ENCODE data around the gene GDF10. TPM values are rescaled to one million over a fixed set of nuclear protein-coding genes. Genes with fewer than 3 reads are reported as not detected.

GDF10 gene
- total RNA-seq, 1 donor from 2014 or later = 16.8 TPM

DNA sequence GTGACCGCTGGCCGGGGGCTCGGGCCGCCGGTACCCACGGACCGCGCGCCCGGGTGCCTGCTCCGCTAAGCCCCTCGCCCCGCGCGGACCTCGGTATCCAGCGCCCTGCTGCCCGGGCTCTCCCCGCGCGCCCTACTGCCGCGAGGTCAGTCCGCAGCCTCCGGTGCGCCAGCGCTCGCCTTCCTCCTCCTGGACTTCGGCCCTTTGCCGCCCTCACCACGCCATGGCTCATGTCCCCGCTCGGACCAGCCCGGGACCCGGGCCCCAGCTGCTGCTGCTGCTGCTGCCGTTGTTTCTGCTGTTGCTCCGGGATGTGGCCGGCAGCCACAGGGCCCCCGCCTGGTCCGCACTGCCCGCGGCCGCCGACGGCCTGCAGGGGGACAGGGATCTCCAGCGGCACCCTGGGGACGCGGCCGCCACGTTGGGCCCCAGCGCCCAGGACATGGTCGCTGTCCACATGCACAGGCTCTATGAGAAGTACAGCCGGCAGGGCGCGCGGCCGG lies 483 bp downstream of the GDF10 start:
- peak overlapping the region; percentile 58 for H3K27ac ChIP-seq
- peak; percentile 6 for ATAC-seq
- no peaks in the 10 kb centered on the region for H3K4me1 ChIP-seq

DNA sequence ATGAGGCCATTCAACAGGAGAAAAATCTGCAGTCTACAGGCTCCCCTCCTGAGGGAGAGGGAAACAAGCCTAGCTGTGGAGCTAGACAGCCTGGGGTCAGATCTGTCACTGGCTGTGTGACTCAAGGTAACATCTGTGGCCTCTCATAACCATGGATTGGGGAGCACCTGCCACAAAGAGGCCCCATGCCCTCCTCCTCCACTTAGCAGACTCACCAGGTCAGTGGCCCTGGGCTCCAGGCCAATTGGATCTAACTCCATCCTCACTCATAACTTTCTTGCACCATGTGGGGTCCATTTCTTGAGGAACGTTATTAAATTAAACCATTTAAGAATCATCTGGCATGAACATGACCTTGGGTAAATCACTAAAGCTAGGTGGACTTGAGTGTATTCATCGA lies 1.8 kb downstream of the GDF10 start:
- Histone ChIP-seq H3K4me3 (peak overlapping the region; percentile 49), H3K4me1 (no peaks in the 10 kb centered on the region), H3K27me3 (peaks cover 23% of the 10 kb centered on the region), H3K27ac (no peak overlapping the region), H3K9me3 (no peaks in the 10 kb centered on the region), H3K36me3 (no peaks in the 10 kb centered on the region)
- intact Hi-C loops (cut with DNase I) = no loop called here
- DNase-seq = no peak
- TF ChIP-seq CTCF (IDR thresholded peaks at IDR 0.05) = no peak
- ATAC-seq = no peak

More for the DNA sequence above, 483 bp downstream of the GDF10 start:
- Histone ChIP-seq H3K36me3 (no peaks in the 10 kb centered on the region), H3K27me3 (peaks cover 23% of the 10 kb centered on the region), H3K9me3 (no peaks in the 10 kb centered on the region), H3K4me3 (peak overlapping the region; percentile 49)
- intact Hi-C loops (cut with DNase I) = no loop called here
- TF ChIP-seq CTCF (IDR thresholded peaks at IDR 0.05) = peak; percentile 11
- no peak for DNase-seq

DNA sequence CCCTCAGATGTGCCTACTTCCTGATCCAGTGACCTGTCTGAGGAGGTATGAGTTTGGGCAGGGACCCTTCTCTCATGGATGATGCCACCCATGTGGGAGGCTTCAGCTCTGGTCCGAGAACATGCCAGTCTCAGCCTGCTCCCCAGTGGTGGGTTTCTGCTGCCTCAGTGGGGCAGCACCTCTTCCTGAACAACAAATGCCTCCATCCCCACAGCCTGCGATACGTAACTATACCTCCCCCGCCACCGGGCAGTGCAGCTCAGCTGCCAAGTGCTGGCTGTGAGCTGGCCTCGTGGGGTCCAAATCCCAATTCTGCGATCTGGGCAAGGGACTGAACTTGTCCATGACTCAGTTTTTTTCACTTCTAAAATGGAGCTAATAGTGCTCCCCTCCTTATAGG lies 3.1 kb downstream of the GDF10 start:
- ATAC-seq (no peak), DNase-seq (no peak)
- intact Hi-C loops (cut with DNase I) = no loop called here
- no peak for TF ChIP-seq CTCF (IDR thresholded peaks at IDR 0.05)
- H3K27ac ChIP-seq = no peak overlapping the region
- peaks cover 29% of the 10 kb centered on the region for H3K27me3 ChIP-seq
- no peaks in the 10 kb centered on the region for H3K36me3 ChIP-seq
- H3K4me3 ChIP-seq = no peak overlapping the region
- no peaks in the 10 kb centered on the region for H3K9me3 ChIP-seq
- no peaks in the 10 kb centered on the region for H3K4me1 ChIP-seq

DNA sequence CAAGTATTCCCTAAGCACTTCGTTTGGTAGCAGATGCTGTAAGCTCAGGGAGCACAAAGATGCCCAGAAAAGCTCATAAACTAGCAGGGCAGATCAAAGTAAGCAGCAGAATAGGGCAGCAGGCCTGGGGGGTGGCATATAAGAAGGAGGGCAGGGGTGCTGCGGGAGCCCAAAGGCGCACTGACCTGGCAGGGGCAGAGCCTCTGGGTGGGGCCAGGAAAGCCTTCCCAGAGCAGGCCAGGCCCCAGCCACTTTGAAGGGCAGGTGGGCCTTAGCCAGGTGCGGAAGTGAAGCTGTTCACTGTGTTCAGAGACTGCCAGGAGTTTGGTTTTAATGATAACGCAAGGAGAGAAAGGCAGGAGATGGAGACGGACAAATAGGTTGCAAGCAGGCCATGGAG lies 3.9 kb downstream of the GDF10 start:
- intact Hi-C loops (cut with DNase I) = no loop called here
- Histone ChIP-seq H3K4me3 (no peak overlapping the region), H3K27me3 (peaks cover 29% of the 10 kb centered on the region), H3K36me3 (no peaks in the 10 kb centered on the region), H3K27ac (no peak overlapping the region), H3K4me1 (no peaks in the 10 kb centered on the region), H3K9me3 (no peaks in the 10 kb centered on the region)
- ATAC-seq (no peak), DNase-seq (no peak)
- TF ChIP-seq CTCF (IDR thresholded peaks at IDR 0.05) = no peak

GRCh38 chr10:47305566-47305965 lies 5.6 kb downstream of the GDF10 start:
- no peak for TF ChIP-seq CTCF (IDR thresholded peaks at IDR 0.05)
- DNase-seq (no peak), ATAC-seq (no peak)
- Histone ChIP-seq H3K36me3 (no peaks in the 10 kb centered on the region), H3K27ac (no peak overlapping the region), H3K4me3 (no peak overlapping the region), H3K4me1 (no peaks in the 10 kb centered on the region), H3K9me3 (no peaks in the 10 kb centered on the region), H3K27me3 (peaks cover 17% of the 10 kb centered on the region)
- intact Hi-C loops (cut with DNase I) = no loop called here
